ENCODE results near the gene TNFAIP2. TPM values are rescaled to one million over a fixed set of nuclear protein-coding genes. Genes with fewer than 3 reads are reported as not detected.

TNFAIP2 gene
- total and polyA plus RNA-seq, 2 donors (not counting 3 experiments of a cell fraction or from before 2014, with no cell fraction given), result 31.6 to 42.7 TPM

DNA sequence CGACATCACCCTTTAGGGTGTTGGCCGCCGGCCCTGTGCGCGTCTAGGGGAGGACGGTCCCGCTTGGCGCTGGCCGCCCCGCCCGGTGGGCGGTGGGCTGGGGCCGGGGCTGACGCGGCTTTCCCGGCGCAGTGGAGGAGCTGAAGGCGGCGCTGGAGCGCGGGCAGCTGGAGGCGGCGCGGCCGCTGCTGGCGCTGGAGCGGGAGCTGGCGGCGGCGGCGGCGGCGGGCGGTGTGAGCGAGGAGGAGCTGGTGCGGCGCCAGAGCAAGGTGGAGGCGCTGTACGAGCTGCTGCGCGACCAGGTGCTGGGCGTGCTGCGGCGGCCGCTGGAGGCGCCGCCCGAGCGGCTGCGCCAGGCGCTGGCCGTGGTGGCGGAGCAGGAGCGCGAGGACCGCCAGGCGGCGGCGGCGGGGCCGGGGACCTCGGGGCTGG, 3.6 kb downstream of the TNFAIP2 start:
- H3K9ac ChIP-seq (replicated peaks; ENCODE audit: extremely low read depth, insufficient read depth, low read length), result no peak overlapping the region
- no peaks in the 10 kb centered on the region for H3K9me3 ChIP-seq (replicated peaks; ENCODE audit: control insufficient read depth, insufficient read depth, low read length)
- no peak overlapping the region for H3K27ac ChIP-seq (ENCODE audit: insufficient read depth, low read depth, low read length)
- FAIRE-seq (no peak), DNase-seq (ENCODE audit: low read depth, low spot score) (peak; percentile 26)
- H3K4me2 ChIP-seq (ENCODE audit: insufficient read depth, low read length), result no peak overlapping the region
- BruUV-seq (replicated peaks), result no TSS peak
- H3K36me3 ChIP-seq (ENCODE audit: control insufficient read depth in 2 of 2, extremely low read depth in 1 of 2, insufficient read depth in 2 of 2, low read length in 2 of 2), result peaks cover 0 to 10% of the 10 kb centered on the region in 2 experiments
- H3K4me1 ChIP-seq (ENCODE audit: control insufficient read depth, extremely low read depth, insufficient read depth, low read length), result peaks cover 31% of the 10 kb centered on the region
- TF ChIP-seq JUN (IDR thresholded peaks at IDR 0.05; ENCODE audit: borderline replicate concordance, insufficient read depth, insufficient read length, low read depth) (no peak), MAX (IDR thresholded peaks at IDR 0.05; ENCODE audit: insufficient read depth, insufficient read length) (no peak), POLR2AphosphoS5 (IDR thresholded peaks at IDR 0.05; ENCODE audit: insufficient read depth, low read depth, low read length) (no peak), CTCF (IDR thresholded peaks at IDR 0.05; ENCODE audit: extremely low read depth in 1 of 2, insufficient read depth in 1 of 2, low read depth in 1 of 2, low read length in 2 of 2) (peak in 1 of 2 donors; percentile 17)
- no peaks in the 10 kb centered on the region for H3K27me3 ChIP-seq (ENCODE audit: control insufficient read depth in 2 of 2, insufficient read depth in 2 of 2, low read length in 2 of 2)
- H3K79me2 ChIP-seq (ENCODE audit: control insufficient read depth, insufficient read depth, low read length), result no peaks in the 10 kb centered on the region
- no peak overlapping the region for H2AFZ ChIP-seq (ENCODE audit: low read depth, low read length)
- POLR2A ChIA-PET, result interaction anchor here (0.9 kb wide), 1 partner anchor 22 kb away, joined by 3 read pairs; no protein-coding TSS in a partner anchor
- no peak overlapping the region for H3K4me3 ChIP-seq (replicated peaks in 1 of 3; ENCODE audit: insufficient read depth in 1 of 3, low read depth in 1 of 3, low read length in 3 of 3)
- no peaks in the 10 kb centered on the region for H4K20me1 ChIP-seq (replicated peaks; ENCODE audit: control insufficient read depth, extremely low read depth, insufficient read depth, low read length)
- dilution Hi-C loops (cut with MboI; ENCODE audit: extremely low pct_ligation_motif_present, low sequenced_read_pairs) (no loop called here), intact Hi-C loops (cut with micrococcal nuclease) (loop anchor here (10.0 kb wide), 1 partner anchor 258 kb away; the partner anchor contains the start of gene MARK3)
- H3K9me1 ChIP-seq (replicated peaks; ENCODE audit: control insufficient read depth, extremely low read depth, insufficient read depth, low read length), result no peaks in the 10 kb centered on the region
- CTCF ChIA-PET, result interaction anchor here (0.7 to 6.9 kb wide), 13 partner anchors 9 to 165 kb away, joined by 3 to 86 read pairs (median 5); no protein-coding TSS in a partner anchor
